NOMO-1 (cell line): Measurements from ENCODE around the gene SAMD10.
"Not testable (repeated sequence)": the region's sequence is repeated elsewhere in the genome, so short reads cannot be mapped to it uniquely, and the experiment has no call there.

ENCODE experiments used
- DNase-seq, 2 experiments: peaks; one replicate each; lab custom pipeline; 2025; ENCODE audit not compliant: unreplicated experiment in 2 of 2; lab: John Stamatoyannopoulos, UW

SAMD10 gene

GRCh38 chr20:63969838-63970713, 9.4 kb downstream of the SAMD10 start, which contains the start of gene ZNF512B:
Gene ZNF512B (minus strand): TSS chr20:63969930. CDS start chr20:63967950, 1,980 bp downstream.
- DNase-seq, result peak; percentile 18 to 51

- no peak for DNase-seq
Measured at GRCh38 chr20:63968928-63969760, 10.3 kb downstream of the SAMD10 start.

- DNase-seq, result no peak
Measured at GRCh38 chr20:63968136-63968927, 11.1 kb downstream of the SAMD10 start.

- DNase-seq, result no peak
Measured at GRCh38 chr20:63967330-63968135, 11.9 kb downstream of the SAMD10 start.

- DNase-seq, result no peak
Measured at GRCh38 chr20:63966944-63967322, 12.5 kb downstream of the SAMD10 start.

GRCh38 chr20:63966172-63966943, 13.1 kb downstream of the SAMD10 start:
- DNase-seq, result no peak

GRCh38 chr20:63964412-63964811, 15.0 kb downstream of the SAMD10 start:
- no peak for DNase-seq

GRCh38 chr20:63963784-63964301, 15.6 kb downstream of the SAMD10 start:
- no peak for DNase-seq

GRCh38 chr20:63963348-63963741, 16.1 kb downstream of the SAMD10 start:
- DNase-seq, result no peak

- DNase-seq, result no peak
Measured at GRCh38 chr20:63962426-63963347, 16.8 kb downstream of the SAMD10 start.

- DNase-seq, result no peak
Measured at GRCh38 chr20:63961664-63962425, 17.6 kb downstream of the SAMD10 start.

- not testable (repeated sequence) for DNase-seq
Measured at GRCh38 chr20:63960654-63961621, 18.5 kb downstream of the SAMD10 start.

- no peak for DNase-seq
Measured at GRCh38 chr20:63959699-63960075, 19.8 kb downstream of the SAMD10 start.

GRCh38 chr20:63958964-63959698, 20.3 kb downstream of the SAMD10 start:
- DNase-seq, result no peak

GRCh38 chr20:63958471-63958870, 21.0 kb downstream of the SAMD10 start:
- DNase-seq, result no peak
